HEK293T (cell line): Measurements from ENCODE around the gene LGR6.

Experiments used
- ARNT ChIP-seq: fragments of 450-650 bp; IDR thresholded peaks from 2 replicates; pipeline ENCODE4 v1.6.1; 2017; ENCODE audit warnings: mild to moderate bottlenecking
- BHLHE40 ChIP-seq: fragments of 450-650 bp; IDR thresholded peaks from 2 replicates; pipeline ENCODE4 v1.6.1; 2016; ENCODE audit warnings: mild to moderate bottlenecking, moderate library complexity, borderline replicate concordance
- CTBP1 ChIP-seq: fragments of 450-650 bp; IDR thresholded peaks from 2 replicates; pipeline ENCODE4 v1.6.1; 2016; ENCODE audit warnings: borderline replicate concordance
- ELF4 ChIP-seq: fragments of 450-650 bp; IDR thresholded peaks from 2 replicates; pipeline ENCODE4 v1.6.1; 2017; ENCODE audit warnings: antibody characterized with exemption
- FOXA1 ChIP-seq: fragments of 450-650 bp; IDR thresholded peaks from 2 replicates; pipeline ENCODE4 v1.6.1; 2016; ENCODE audit warnings: mild to moderate bottlenecking
- FOXM1 ChIP-seq: fragments of 450-650 bp; IDR thresholded peaks from 2 replicates; pipeline ENCODE4 v1.6.1; 2017; ENCODE audit warnings: mild to moderate bottlenecking, borderline replicate concordance
- LEF1 ChIP-seq: fragments of 450-650 bp; IDR thresholded peaks from 2 replicates; pipeline ENCODE4 v1.6.1; 2017; ENCODE audit warnings: mild to moderate bottlenecking, borderline replicate concordance
- PKNOX1 ChIP-seq: fragments of 450-650 bp; IDR thresholded peaks from 2 replicates; pipeline ENCODE4 v1.6.1; 2016
- SP1 ChIP-seq: fragments of 450-650 bp; IDR thresholded peaks from 2 replicates; pipeline ENCODE4 v1.6.1; 2017
- SUZ12 ChIP-seq: fragments of 450-650 bp; IDR thresholded peaks from 2 replicates; pipeline ENCODE4 v1.6.1; 2016; ENCODE audit warnings: mild to moderate bottlenecking
- TARDBP ChIP-seq: fragments of 450-650 bp; IDR thresholded peaks from 2 replicates; pipeline ENCODE4 v1.6.1; 2016
- ZNF384 ChIP-seq: fragments of 450-650 bp; IDR thresholded peaks from 2 replicates; pipeline ENCODE4 v1.6.1; 2016

GRCh38 chr1:202304375-202304774, 110.8 kb downstream of the LGR6 start:
- TF ChIP-seq BHLHE40 (no peak), CTBP1 (no peak), PKNOX1 (no peak), TARDBP (no peak), SP1 (no peak), ELF4 (no peak), FOXA1 (no peak), FOXM1 (no peak), ZNF384 (no peak), SUZ12 (no peak), LEF1 (no peak), ARNT (no peak)
